Loucy (cell line): ENCODE results near the gene METTL17.
"Not testable (repeated sequence)": the region's sequence is repeated elsewhere in the genome, so short reads cannot be mapped to it uniquely, and the experiment has no call there.

ENCODE experiments used
- H2AFZ ChIP-seq: fragments of 200-600 bp; sonication (generic); 2 replicates; pipeline ENCODE4 v1.6.0; 2016; ENCODE audit warnings: antibody characterized with exemption, mild to moderate bottlenecking, low read length, moderate library complexity
- H3F3A ChIP-seq: fragments of 200-600 bp; 2 replicates; pipeline ENCODE4 v1.6.0; 2016; ENCODE audit warnings: antibody characterized with exemption, low read depth, mild to moderate bottlenecking
- H3K27me3 ChIP-seq: fragments of 200-600 bp; sonication (generic); 2 replicates; pipeline ENCODE4 v1.6.1; 2014; ENCODE audit warnings: low read length, mild to moderate bottlenecking; ENCODE audit not compliant: insufficient read depth, poor library complexity, severe bottlenecking
- H3K36me3 ChIP-seq: fragments of 200-600 bp; sonication (generic); 2 replicates; pipeline ENCODE4 v1.6.1; 2016; ENCODE audit warnings: low read length; ENCODE audit not compliant: insufficient read depth
- H3K4me1 ChIP-seq: fragments of 200-600 bp; sonication (generic); 2 replicates; pipeline ENCODE4 v1.5.1; 2014; ENCODE audit warnings: low read length, mild to moderate bottlenecking; ENCODE audit not compliant: insufficient read depth, poor library complexity, severe bottlenecking
- H3K4me2 ChIP-seq: fragments of 200-600 bp; sonication (generic); 2 replicates; pipeline ENCODE4 v1.6.0; 2014; ENCODE audit warnings: antibody characterized with exemption, low read length, low read depth, mild to moderate bottlenecking; ENCODE audit not compliant: poor library complexity, severe bottlenecking
- H3K4me3 ChIP-seq: fragments of 200-600 bp; sonication (generic); 2 replicates; pipeline ENCODE4 v1.5.1; 2014; ENCODE audit warnings: low read length, mild to moderate bottlenecking, mixed read lengths; ENCODE audit not compliant: poor library complexity, severe bottlenecking
- H3K79me2 ChIP-seq: fragments of 200-600 bp; sonication (generic); 2 replicates; pipeline ENCODE4 v1.6.1; 2014; ENCODE audit warnings: low read length; ENCODE audit not compliant: insufficient read depth
- H3K9ac ChIP-seq: fragments of 200-600 bp; sonication (generic); 2 replicates; pipeline ENCODE4 v1.6.0; 2014; ENCODE audit warnings: mild to moderate bottlenecking, low read depth, low read length, moderate library complexity; ENCODE audit not compliant: poor library complexity, severe bottlenecking
- H3K9me2 ChIP-seq: fragments of 200-600 bp; sonication (generic); replicated peaks from 2 replicates; pipeline ENCODE4 v1.6.1; 2016; ENCODE audit warnings: low read depth, low read length, mixed read lengths
- H3K9me3 ChIP-seq: fragments of 200-600 bp; sonication (generic); 2 replicates; pipeline ENCODE4 v1.6.1; 2014; ENCODE audit warnings: mild to moderate bottlenecking, antibody characterized with exemption, low read length, low read depth; ENCODE audit not compliant: insufficient read depth
- H4K20me1 ChIP-seq: fragments of 200-600 bp; sonication (generic); 2 replicates; pipeline ENCODE4 v1.6.0; 2014; ENCODE audit warnings: antibody characterized with exemption, low read length, mild to moderate bottlenecking; ENCODE audit not compliant: insufficient read depth, poor library complexity, severe bottlenecking
- CTCF ChIP-seq: fragments of 200-600 bp; sonication (generic); conservative IDR thresholded peaks from 2 replicates; pipeline ENCODE4 v1.5.1; 2014; ENCODE audit warnings: mild to moderate bottlenecking, antibody characterized with exemption, low read length
- EZH2phosphoT487 ChIP-seq: fragments of 200-600 bp; IDR thresholded peaks from 2 replicates; pipeline ENCODE4 v1.6.1; 2018; ENCODE audit warnings: antibody characterized with exemption, mild to moderate bottlenecking, moderate library complexity, borderline replicate concordance

The METTL17 gene

GRCh38 chr14:21003788-21004346, 14.1 kb downstream of the METTL17 start:
- no peaks in the 10 kb centered on the region for H3K9me2 ChIP-seq
- no peaks in the 10 kb centered on the region for H3K27me3 ChIP-seq
- no peak overlapping the region for H3K4me3 ChIP-seq
- H3K36me3 ChIP-seq, result no peaks in the 10 kb centered on the region
- H3K4me1 ChIP-seq, result no peaks in the 10 kb centered on the region
- no peak for TF ChIP-seq CTCF
- no peak for TF ChIP-seq EZH2phosphoT487
- no peak overlapping the region for H3K4me2 ChIP-seq
- no peaks in the 10 kb centered on the region for H3F3A ChIP-seq
- H2AFZ ChIP-seq, result no peak overlapping the region
- no peaks in the 10 kb centered on the region for H4K20me1 ChIP-seq
- no peaks in the 10 kb centered on the region for H3K9me3 ChIP-seq
- no peak overlapping the region for H3K9ac ChIP-seq
- no peaks in the 10 kb centered on the region for H3K79me2 ChIP-seq

GRCh38 chr14:21009721-21010120, 19.9 kb downstream of the METTL17 start:
- not testable (repeated sequence) for H3K4me3 ChIP-seq, H3F3A ChIP-seq, H3K79me2 ChIP-seq, H2AFZ ChIP-seq, H3K27me3 ChIP-seq, H3K9me2 ChIP-seq, H3K9ac ChIP-seq, H3K36me3 ChIP-seq, H4K20me1 ChIP-seq, H3K4me1 ChIP-seq, H3K9me3 ChIP-seq, H3K4me2 ChIP-seq

GRCh38 chr14:21011136-21011535, 21.4 kb downstream of the METTL17 start:
- no peak for TF ChIP-seq CTCF
- TF ChIP-seq EZH2phosphoT487, result no peak
- H2AFZ ChIP-seq, result no peak overlapping the region
- no peak overlapping the region for H3K9ac ChIP-seq
- H3K9me3 ChIP-seq, result no peaks in the 10 kb centered on the region
- no peaks in the 10 kb centered on the region for H3K79me2 ChIP-seq
- no peaks in the 10 kb centered on the region for H3K9me2 ChIP-seq
- H3F3A ChIP-seq, result no peaks in the 10 kb centered on the region
- H3K27me3 ChIP-seq, result no peaks in the 10 kb centered on the region
- no peaks in the 10 kb centered on the region for H3K36me3 ChIP-seq
- no peak overlapping the region for H3K4me3 ChIP-seq
- H4K20me1 ChIP-seq, result no peaks in the 10 kb centered on the region
- H3K4me2 ChIP-seq, result no peak overlapping the region
- no peaks in the 10 kb centered on the region for H3K4me1 ChIP-seq

- Histone ChIP-seq H4K20me1 (no peaks in the 10 kb centered on the region), H3K79me2 (no peaks in the 10 kb centered on the region), H3K27me3 (no peaks in the 10 kb centered on the region), H3F3A (no peaks in the 10 kb centered on the region), H3K4me3 (no peak overlapping the region), H3K9me2 (no peaks in the 10 kb centered on the region), H3K4me2 (no peak overlapping the region), H3K9ac (no peak overlapping the region), H3K36me3 (no peaks in the 10 kb centered on the region), H2AFZ (peak overlapping the region; percentile 52), H3K4me1 (no peaks in the 10 kb centered on the region), H3K9me3 (no peaks in the 10 kb centered on the region)
- peak; percentile 96 for TF ChIP-seq CTCF
- no peak for TF ChIP-seq EZH2phosphoT487
Measured at GRCh38 chr14:21014761-21015190, 25.0 kb downstream of the METTL17 start.
